ENCODE data around the gene MBNL2.

Gene MBNL2

GRCh38 chr13:97430296-97430695 is 208.2 kb downstream of the MBNL2 start:
- H3K36me3 ChIP-seq (ENCODE audit: control insufficient read depth, low read length), result peaks cover 2% of the 10 kb centered on the region; the same call in 1 of the 2 replicates
- H3K9me3 ChIP-seq (ENCODE audit: control insufficient read depth, insufficient read depth, low read length), result no peaks in the 10 kb centered on the region
- H3K4me3 ChIP-seq (ENCODE audit: low read length), result no peak overlapping the region
- 0 out of 2 replicates have a peak, but pooled peaks cover 2% of the 10 kb centered on the region for H3F3A ChIP-seq (ENCODE audit: control insufficient read depth, insufficient read depth)
- no peaks in the 10 kb centered on the region; the same call in 1 of the 2 replicates for H3K27me3 ChIP-seq (ENCODE audit: control insufficient read depth, low read length)
- no peak for TF ChIP-seq EZH2phosphoT487 (IDR thresholded peaks at IDR 0.05; ENCODE audit: borderline replicate concordance, low read length)
- TF ChIP-seq CTCF (IDR thresholded peaks at IDR 0.05; ENCODE audit: low read depth, low read length, poor library complexity, severe bottlenecking), result no peak
- no peaks in the 10 kb centered on the region for H4K20me1 ChIP-seq (ENCODE audit: control insufficient read depth, insufficient read depth, low read depth, low read length)
- H3K9me2 ChIP-seq (replicated peaks; ENCODE audit: control insufficient read depth, low read length), result no peaks in the 10 kb centered on the region
- peaks cover 9% of the 10 kb centered on the region for H3K4me1 ChIP-seq (ENCODE audit: control insufficient read depth, low read length)
- no peak overlapping the region for H3K4me2 ChIP-seq (ENCODE audit: low read length)
- H3K79me2 ChIP-seq (ENCODE audit: control insufficient read depth, low read length), result peaks cover 9% of the 10 kb centered on the region
- H3K27ac ChIP-seq (ENCODE audit: low read depth, low read length), result no peak overlapping the region

- Histone ChIP-seq H3K79me2 (ENCODE audit: control insufficient read depth, low read length) (peaks cover 17% of the 10 kb centered on the region), H3K4me3 (ENCODE audit: low read length) (peak overlapping the region; percentile 99), H4K20me1 (ENCODE audit: control insufficient read depth, insufficient read depth, low read depth, low read length) (no peaks in the 10 kb centered on the region), H3K9me3 (ENCODE audit: control insufficient read depth, insufficient read depth, low read length) (no peaks in the 10 kb centered on the region), H3K9me2 (replicated peaks; ENCODE audit: control insufficient read depth, low read length) (no peaks in the 10 kb centered on the region), H3K4me1 (ENCODE audit: control insufficient read depth, low read length) (peaks cover 16% of the 10 kb centered on the region), H3K27me3 (ENCODE audit: control insufficient read depth, low read length) (no peaks in the 10 kb centered on the region), H3K4me2 (ENCODE audit: low read length) (peak overlapping the region; percentile 99), H3F3A (ENCODE audit: control insufficient read depth, insufficient read depth) (0 out of 2 replicates have a peak, but pooled peaks cover 2% of the 10 kb centered on the region), H3K36me3 (ENCODE audit: control insufficient read depth, low read length) (peaks cover 2% of the 10 kb centered on the region; the same call in 1 of the 2 replicates), H3K27ac (ENCODE audit: low read depth, low read length) (no peak overlapping the region)
- TF ChIP-seq EZH2phosphoT487 (IDR thresholded peaks at IDR 0.05; ENCODE audit: borderline replicate concordance, low read length) (no peak), CTCF (IDR thresholded peaks at IDR 0.05; ENCODE audit: low read depth, low read length, poor library complexity, severe bottlenecking) (no peak)
Measured at GRCh38 chr13:97431171-97431764, 209.1 kb downstream of the MBNL2 start.

- H3K79me2 ChIP-seq (ENCODE audit: control insufficient read depth, low read length), result peaks cover 26% of the 10 kb centered on the region
- peak overlapping the region; percentile 99 for H3K4me2 ChIP-seq (ENCODE audit: low read length)
- H3K4me3 ChIP-seq (ENCODE audit: low read length), result peak overlapping the region; percentile 99
- H3F3A ChIP-seq (ENCODE audit: control insufficient read depth, insufficient read depth), result 0 out of 2 replicates have a peak, but pooled peaks cover 2% of the 10 kb centered on the region
- no peaks in the 10 kb centered on the region for H3K27me3 ChIP-seq (ENCODE audit: control insufficient read depth, low read length)
- no peak for TF ChIP-seq EZH2phosphoT487 (IDR thresholded peaks at IDR 0.05; ENCODE audit: borderline replicate concordance, low read length)
- no peak for TF ChIP-seq CTCF (IDR thresholded peaks at IDR 0.05; ENCODE audit: low read depth, low read length, poor library complexity, severe bottlenecking)
- H3K9me2 ChIP-seq (replicated peaks; ENCODE audit: control insufficient read depth, low read length), result no peaks in the 10 kb centered on the region
- H3K9me3 ChIP-seq (ENCODE audit: control insufficient read depth, insufficient read depth, low read length), result no peaks in the 10 kb centered on the region
- H4K20me1 ChIP-seq (ENCODE audit: control insufficient read depth, insufficient read depth, low read depth, low read length), result no peaks in the 10 kb centered on the region
- H3K27ac ChIP-seq (ENCODE audit: low read depth, low read length), result 0 out of 2 replicates have a peak overlapping the region, but pooled peaks have one; percentile 2
- peaks cover 19% of the 10 kb centered on the region for H3K4me1 ChIP-seq (ENCODE audit: control insufficient read depth, low read length)
- peaks cover 2% of the 10 kb centered on the region; the same call in 1 of the 2 replicates for H3K36me3 ChIP-seq (ENCODE audit: control insufficient read depth, low read length)
Measured at GRCh38 chr13:97432232-97432916, 210.2 kb downstream of the MBNL2 start.

All from DOHH2 (cell line).